AG09309 (cell line): ENCODE data around the gene LDLRAD3.
"Not testable (repeated sequence)": the region's sequence is repeated elsewhere in the genome, so short reads cannot be mapped to it uniquely, and the experiment has no call there.

Experiments
- DNase-seq: peaks from one replicate; pipeline ENCODE4 v3.0.0-alpha.2; 2010; ENCODE audit warnings: low read depth
- H3K4me3 ChIP-seq: 2 replicates; pipeline ENCODE4 v1.5.1; 2011; ENCODE audit warnings: mild to moderate bottlenecking, low read depth, low read length, moderate library complexity; ENCODE audit not compliant: control insufficient read depth
- CTCF ChIP-seq: IDR thresholded peaks from 2 replicates; pipeline ENCODE4 v1.5.1; 2011; ENCODE audit warnings: mild to moderate bottlenecking, low read depth, low read length, inconsistent platforms; ENCODE audit not compliant: insufficient read depth, control insufficient read depth; ENCODE audit errors: missing control alignments

The LDLRAD3 gene

GRCh38 chr11:36167729-36168128, 223.9 kb downstream of the LDLRAD3 start:
- TF ChIP-seq CTCF, result no peak
- no peak for DNase-seq
- no peak overlapping the region for H3K4me3 ChIP-seq

GRCh38 chr11:36177836-36178235, 234.0 kb downstream of the LDLRAD3 start:
- DNase-seq, result no peak
- H3K4me3 ChIP-seq, result no peak overlapping the region
- TF ChIP-seq CTCF, result no peak

- DNase-seq, result peak; percentile 59
- TF ChIP-seq CTCF, result no peak
- H3K4me3 ChIP-seq, result no peak overlapping the region
Measured at GRCh38 chr11:36186340-36187175, 242.7 kb downstream of the LDLRAD3 start.

- no peak for DNase-seq
- no peak for TF ChIP-seq CTCF
Measured at GRCh38 chr11:36187622-36188021, 243.8 kb downstream of the LDLRAD3 start.

GRCh38 chr11:36189735-36190134, 245.9 kb downstream of the LDLRAD3 start:
- H3K4me3 ChIP-seq, DNase-seq: not testable (repeated sequence)

More at GRCh38 chr11:36187622-36188021, 243.8 kb downstream of the LDLRAD3 start:
- no peak overlapping the region for H3K4me3 ChIP-seq

GRCh38 chr11:36191941-36192340, 248.1 kb downstream of the LDLRAD3 start:
- no peak for DNase-seq
- no peak overlapping the region for H3K4me3 ChIP-seq
- TF ChIP-seq CTCF, result no peak

- no peak overlapping the region for H3K4me3 ChIP-seq
- DNase-seq, result no peak
- no peak for TF ChIP-seq CTCF
Measured at GRCh38 chr11:36192425-36193289, 248.8 kb downstream of the LDLRAD3 start.
